ENCODE results near the gene CENPT. TPM values are rescaled to one million over a fixed set of nuclear protein-coding genes. Genes with fewer than 3 reads are reported as not detected.

CENPT gene
- total and polyA plus RNA-seq, 2 donors (not counting 1 experiment from before 2014, with no cell fraction given), result 75.0 to 169 TPM

- DNase-seq (no peak), ATAC-seq (ENCODE audit: low read depth) (no peak)
- Mint-ChIP-seq H3K27me3 (no peaks in the 10 kb centered on the region), H3K4me3 (no peak overlapping the region), H3K4me1 (peaks cover 28% of the 10 kb centered on the region), H3K27ac (no peak overlapping the region), H3K9me3 (ENCODE audit: insufficient read depth) (no peaks in the 10 kb centered on the region)
- intact Hi-C loops (cut with micrococcal nuclease), result no loop called here
- H3K36me3 ChIP-seq (replicated peaks in 1 of 2; ENCODE audit: control extremely low read depth in 1 of 2, control insufficient read depth in 1 of 2, extremely low read depth in 1 of 2, insufficient read depth in 2 of 2, low read length in 1 of 2), result peaks cover 0 to 18% of the 10 kb centered on the region in 2 experiments
- H3K27ac ChIP-seq (ENCODE audit: low read length in 2 of 2), result no peak overlapping the region
- peaks cover 77% of the 10 kb centered on the region for H4K20me1 ChIP-seq (ENCODE audit: control insufficient read depth, insufficient read depth, low read length, poor library complexity, severe bottlenecking)
- H3K79me2 ChIP-seq (ENCODE audit: control insufficient read depth, insufficient read depth, low read length), result peaks cover 99% of the 10 kb centered on the region
- H3K4me3 ChIP-seq (ENCODE audit: control extremely low read depth in 1 of 5, extremely low read depth in 1 of 5, insufficient read depth in 1 of 5, low read depth in 2 of 5, low read length in 4 of 5), result no peak overlapping the region
- H3K4me2 ChIP-seq (replicated peaks; ENCODE audit: low read depth, low read length, poor library complexity, severe bottlenecking), result no peak overlapping the region
- no peak overlapping the region for H2AFZ ChIP-seq (ENCODE audit: insufficient read depth, low read depth, low read length, poor library complexity, severe bottlenecking)
- H3K27me3 ChIP-seq (replicated peaks in 1 of 4; ENCODE audit: control extremely low read depth in 1 of 4, control insufficient read depth in 3 of 4, insufficient read depth in 4 of 4, low read length in 3 of 4), result no peaks in the 10 kb centered on the region
- no peaks in the 10 kb centered on the region for H3K4me1 ChIP-seq (ENCODE audit: control insufficient read depth in 2 of 2, insufficient read depth in 2 of 2, low read length in 2 of 2)
- TF ChIP-seq CTCF (IDR thresholded peaks at IDR 0.05) (no peak), EZH2 (IDR thresholded peaks at IDR 0.05; ENCODE audit: borderline replicate concordance, insufficient read depth, low read depth, low read length, poor library complexity, severe bottlenecking) (no peak)
- 97% methylated on average over 5 of the region's 5 CpGs for WGBS (ENCODE audit: insufficient coverage)
- CTCF ChIA-PET, result interaction anchor here (1.4 to 1.5 kb wide), 2 partner anchors 26 to 50 kb away, joined by 3 to 4 read pairs; partner anchors contain the start of gene TSNAXIP1
- no peak overlapping the region for H3K9ac ChIP-seq (ENCODE audit: low read length)
- H3K9me3 ChIP-seq (ENCODE audit: control extremely low read depth in 1 of 3, control insufficient read depth in 2 of 3, insufficient read depth in 1 of 3, low read length in 2 of 3), result no peaks in the 10 kb centered on the region
- POLR2A ChIA-PET, result no interaction called here
Observed at GRCh38 chr16:67856927-67857546, 9.5 kb upstream of the CENPT start.

- H3K4me3 Mint-ChIP-seq, result no peak overlapping the region
- Histone ChIP-seq H3K9me3 (ENCODE audit: control extremely low read depth in 1 of 3, control insufficient read depth in 2 of 3, insufficient read depth in 1 of 3, low read length in 2 of 3) (no peaks in the 10 kb centered on the region), H4K20me1 (ENCODE audit: control insufficient read depth, insufficient read depth, low read length, poor library complexity, severe bottlenecking) (peaks cover 68% of the 10 kb centered on the region), H3K4me2 (replicated peaks; ENCODE audit: low read depth, low read length, poor library complexity, severe bottlenecking) (no peak overlapping the region), H3K9ac (ENCODE audit: low read length) (no peak overlapping the region), H3K36me3 (replicated peaks in 1 of 2; ENCODE audit: control extremely low read depth in 1 of 2, control insufficient read depth in 1 of 2, extremely low read depth in 1 of 2, insufficient read depth in 2 of 2, low read length in 1 of 2) (peaks cover 0 to 7% of the 10 kb centered on the region in 2 experiments), H3K4me3 (ENCODE audit: control extremely low read depth in 1 of 5, extremely low read depth in 1 of 5, insufficient read depth in 1 of 5, low read depth in 2 of 5, low read length in 4 of 5) (no peak overlapping the region), H2AFZ (ENCODE audit: insufficient read depth, low read depth, low read length, poor library complexity, severe bottlenecking) (no peak overlapping the region), H3K79me2 (ENCODE audit: control insufficient read depth, insufficient read depth, low read length) (peaks cover 97% of the 10 kb centered on the region), H3K27me3 (replicated peaks in 1 of 4; ENCODE audit: control extremely low read depth in 1 of 4, control insufficient read depth in 3 of 4, insufficient read depth in 4 of 4, low read length in 3 of 4) (no peaks in the 10 kb centered on the region), H3K4me1 (ENCODE audit: control insufficient read depth in 2 of 2, insufficient read depth in 2 of 2, low read length in 2 of 2) (no peaks in the 10 kb centered on the region), H3K27ac (ENCODE audit: low read length in 2 of 2) (no peak overlapping the region)
- POLR2A ChIA-PET, result interaction anchor here (0.6 kb wide), 1 partner anchor 326 kb away, joined by 7 read pairs; no protein-coding TSS in a partner anchor
- intact Hi-C loops (cut with micrococcal nuclease), result no loop called here
- no peaks in the 10 kb centered on the region for H3K9me3 Mint-ChIP-seq (ENCODE audit: insufficient read depth)
- ATAC-seq (ENCODE audit: low read depth) (no peak), DNase-seq (no peak)
- CTCF ChIA-PET, result interaction anchor here (0.9 kb wide), 1 partner anchor 28 kb away, joined by 4 read pairs; no protein-coding TSS in a partner anchor
- no peaks in the 10 kb centered on the region for H3K27me3 Mint-ChIP-seq
- 90% methylated on average over 8 of the region's 10 CpGs for WGBS (ENCODE audit: insufficient coverage)
- peaks cover 21% of the 10 kb centered on the region for H3K4me1 Mint-ChIP-seq
- TF ChIP-seq CTCF (IDR thresholded peaks at IDR 0.05) (no peak), EZH2 (IDR thresholded peaks at IDR 0.05; ENCODE audit: borderline replicate concordance, insufficient read depth, low read depth, low read length, poor library complexity, severe bottlenecking) (no peak)
- no peak overlapping the region for H3K27ac Mint-ChIP-seq
Observed at GRCh38 chr16:67855789-67856188, 8.3 kb upstream of the CENPT start.
